Natural killer cell treated with Interleukin-12 subunit alpha and Interleukin-12 subunit beta and Interleukin-15 and Interleukin-18, amount 100 ng/mL, for 72 hours (primary cell): ENCODE data around the gene MT1HL1. TPM values are rescaled to one million over a fixed set of nuclear protein-coding genes. Genes with fewer than 3 reads are reported as not detected.
"Not testable (repeated sequence)": the region's sequence is repeated elsewhere in the genome, so short reads cannot be mapped to it uniquely, and the experiment has no call there.

Experiments used
- ATAC-seq, 2 donors: fragments of 150-1000 bp; cut with Tn5 transposase in 1 of 2; sonication (Bioruptor Pico), chemical (Tn5 transposase) in 1 of 2; 2 replicates each; pipeline ENCODE4 v1.10.0; 2021
- DNase-seq: peaks from one replicate; pipeline ENCODE4 v3.0.0; 2022; ENCODE audit warnings: low spot score
- H3K27ac Mint-ChIP-seq, 2 donors: 1 replicate in 1 of 2; 2 replicates in 1 of 2; pipeline ENCODE4 v1.8.0; 2022; ENCODE audit warnings: mixed read lengths in 2 of 2, mild to moderate bottlenecking in 1 of 2, moderate library complexity in 1 of 2
- H3K27me3 Mint-ChIP-seq, 2 donors: 1 replicate in 1 of 2; 2 replicates in 1 of 2; pipeline ENCODE4 v1.8.0; 2022; ENCODE audit warnings: mixed read lengths in 2 of 2
- H3K36me3 Mint-ChIP-seq: one replicate; pipeline ENCODE4 v1.8.0; 2022; ENCODE audit warnings: mixed read lengths
- H3K4me1 Mint-ChIP-seq, 2 donors: 1 replicate in 1 of 2; 2 replicates in 1 of 2; pipeline ENCODE4 v1.8.0; 2022; ENCODE audit warnings: low read depth in 2 of 2, mixed read lengths in 2 of 2, mild to moderate bottlenecking in 1 of 2
- H3K4me3 Mint-ChIP-seq: one replicate; pipeline ENCODE4 v1.8.0; 2022; ENCODE audit warnings: mixed read lengths
- H3K9me3 Mint-ChIP-seq: 2 replicates; pipeline ENCODE4 v1.8.0; 2022; ENCODE audit warnings: mixed read lengths
- total RNA-seq, 2 donors: library from RNA; stranded (reverse); gene quantifications; one replicate each; pipeline ENCODE4 v1.2.3, GENCODE V29; 2022

MT1HL1 gene
- total RNA-seq, 2 donors from 2014 or later: not detected

DNA sequence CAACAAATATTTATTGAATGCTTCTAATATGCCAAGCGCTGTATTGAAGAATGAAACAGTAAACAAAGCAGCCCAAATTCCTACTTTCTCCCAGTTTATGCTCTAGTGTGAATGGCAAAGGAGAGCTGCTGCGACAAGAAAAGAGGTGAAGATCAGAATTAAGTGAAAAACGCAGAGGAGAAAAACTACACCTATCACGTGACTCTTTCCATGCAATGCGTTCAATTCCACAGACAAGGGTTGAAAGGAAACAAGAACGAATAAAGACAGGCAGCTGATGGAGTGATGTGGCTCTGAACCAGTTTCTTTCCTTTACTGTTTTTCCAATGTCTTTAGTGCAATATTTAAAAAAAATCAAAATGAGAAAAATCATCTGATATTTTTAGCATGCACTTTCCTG, 23.6 kb downstream of the MT1HL1 start:
- no peaks in the 10 kb centered on the region for H3K4me1 Mint-ChIP-seq
- no peaks in the 10 kb centered on the region for H3K36me3 Mint-ChIP-seq
- no peak for ATAC-seq

DNA sequence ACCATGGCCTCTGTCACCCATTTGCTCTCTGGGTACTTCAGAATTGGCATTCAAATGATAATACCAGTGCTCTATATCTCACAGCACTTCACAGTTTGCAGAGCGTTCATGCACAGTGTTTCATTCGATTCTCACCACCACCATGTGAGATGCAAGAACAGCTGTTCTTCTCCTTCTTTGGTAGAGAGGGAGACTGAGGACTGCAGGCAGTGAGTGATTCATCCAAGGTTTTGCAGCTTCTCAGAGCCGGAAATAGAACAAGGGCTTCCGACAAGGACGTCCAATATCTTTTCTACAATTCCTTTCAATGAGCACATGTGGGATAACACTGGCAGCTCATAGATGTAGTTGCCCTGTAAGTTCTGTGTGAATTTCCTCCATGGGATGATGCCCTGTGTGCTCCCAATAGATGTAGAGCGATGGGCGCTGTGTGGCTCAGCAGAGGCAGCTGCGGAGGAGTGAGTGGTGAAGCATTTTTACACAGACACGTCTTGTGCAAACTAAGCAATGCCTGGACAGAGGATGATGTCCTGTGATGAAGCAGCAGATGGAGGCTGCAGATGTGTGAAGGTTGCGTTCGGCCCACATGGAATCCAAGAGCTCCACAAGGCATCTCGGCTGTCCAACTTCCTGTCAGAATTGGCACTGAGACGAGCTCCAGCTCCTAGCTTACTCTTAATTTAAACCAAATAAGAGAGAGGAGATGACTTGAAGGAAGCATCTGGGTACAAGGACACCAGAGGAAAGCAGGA, 24.9 kb downstream of the MT1HL1 start:
- no peak for ATAC-seq
- Mint-ChIP-seq H3K27ac (no peak overlapping the region), H3K4me1 (no peaks in the 10 kb centered on the region), H3K27me3 (peaks cover 0 to 7% of the 10 kb centered on the region in 2 donors), H3K9me3 (peaks cover 3% of the 10 kb centered on the region), H3K4me3 (no peak overlapping the region), H3K36me3 (no peaks in the 10 kb centered on the region)
- no peak for DNase-seq

More for the DNA sequence above, 23.6 kb downstream of the MT1HL1 start:
- H3K27me3 Mint-ChIP-seq: peaks cover 0 to 7% of the 10 kb centered on the region in 2 donors
- no peak overlapping the region for H3K27ac Mint-ChIP-seq
- no peak for DNase-seq
- no peak overlapping the region for H3K4me3 Mint-ChIP-seq
- H3K9me3 Mint-ChIP-seq: peaks cover 3% of the 10 kb centered on the region

DNA sequence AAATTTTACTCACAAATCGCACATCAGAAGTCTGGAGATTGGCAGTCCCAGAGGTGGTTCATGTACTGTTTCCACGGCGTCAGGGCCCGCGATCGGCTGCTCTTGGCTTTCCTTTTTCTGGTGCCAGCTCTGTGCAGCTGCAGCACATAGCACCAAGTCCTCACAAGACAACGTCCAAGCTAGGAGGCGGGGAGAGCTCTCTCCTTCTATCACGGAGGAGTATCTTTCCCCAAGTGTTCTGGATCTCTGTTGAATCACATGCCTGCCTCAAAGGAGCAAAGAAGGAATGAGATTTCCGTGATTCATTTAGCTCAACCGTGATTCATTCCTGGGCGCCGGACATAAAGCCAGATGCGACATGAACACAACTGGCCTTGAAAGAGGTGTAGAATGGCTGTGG, 25.5 kb downstream of the MT1HL1 start:
- no peaks in the 10 kb centered on the region for H3K4me1 Mint-ChIP-seq
- peaks cover 3% of the 10 kb centered on the region for H3K9me3 Mint-ChIP-seq
- DNase-seq (no peak), ATAC-seq (no peak)
- H3K27ac Mint-ChIP-seq: no peak overlapping the region
- H3K36me3 Mint-ChIP-seq: no peaks in the 10 kb centered on the region
- H3K27me3 Mint-ChIP-seq: peaks cover 0 to 7% of the 10 kb centered on the region in 2 donors
- H3K4me3 Mint-ChIP-seq: no peak overlapping the region

DNA sequence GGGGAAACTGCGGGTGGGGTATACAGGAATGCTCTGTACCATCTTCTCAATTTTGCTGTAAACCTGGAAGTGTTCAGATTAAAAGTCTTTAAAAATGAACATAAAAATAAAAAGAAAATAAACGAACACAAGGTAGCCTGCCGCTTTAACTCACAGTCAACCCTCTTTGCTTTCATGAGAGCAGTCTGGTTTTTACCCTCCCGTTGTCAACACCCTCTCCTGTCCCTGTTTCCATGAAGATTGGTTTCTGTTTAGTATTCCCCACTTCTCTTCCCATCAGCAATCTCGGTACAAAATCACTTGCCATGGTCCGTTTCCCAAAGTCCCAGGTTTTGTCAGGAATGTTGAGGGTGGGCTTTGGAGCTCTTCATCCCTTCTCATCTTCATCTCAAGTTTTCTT, 28.8 kb downstream of the MT1HL1 start:
- no peak for DNase-seq
- Mint-ChIP-seq H3K27ac (no peak overlapping the region), H3K4me1 (no peaks in the 10 kb centered on the region), H3K9me3 (peaks cover 3% of the 10 kb centered on the region), H3K27me3 (peaks cover 2 to 15% of the 10 kb centered on the region in 2 donors), H3K4me3 (no peak overlapping the region), H3K36me3 (no peaks in the 10 kb centered on the region)
- no peak for ATAC-seq

DNA sequence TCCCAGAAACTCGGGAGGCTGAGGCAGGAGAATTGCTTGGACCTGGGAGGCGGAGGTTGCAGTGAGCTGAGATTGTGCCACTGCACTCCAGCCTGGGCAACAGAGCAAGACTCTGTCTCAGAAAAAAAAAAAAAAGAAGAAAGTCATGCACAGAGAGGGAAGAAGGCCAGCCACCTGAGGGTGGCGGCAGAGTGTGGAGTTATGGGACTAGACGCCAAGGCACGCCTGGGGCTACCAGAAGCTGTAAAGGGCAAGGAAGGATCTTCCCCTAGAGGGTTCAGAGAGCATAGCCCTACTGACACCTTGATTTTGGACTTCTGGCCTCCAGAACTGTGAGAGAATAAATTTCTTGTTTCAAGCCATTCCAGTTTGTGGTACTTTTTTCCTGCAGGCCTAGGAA, 30.2 kb downstream of the MT1HL1 start:
- H3K27me3 Mint-ChIP-seq: peaks cover 2 to 15% of the 10 kb centered on the region in 2 donors
- not testable (repeated sequence) for H3K4me3 Mint-ChIP-seq, H3K27ac Mint-ChIP-seq, H3K36me3 Mint-ChIP-seq, H3K9me3 Mint-ChIP-seq, ATAC-seq, H3K4me1 Mint-ChIP-seq, DNase-seq

DNA sequence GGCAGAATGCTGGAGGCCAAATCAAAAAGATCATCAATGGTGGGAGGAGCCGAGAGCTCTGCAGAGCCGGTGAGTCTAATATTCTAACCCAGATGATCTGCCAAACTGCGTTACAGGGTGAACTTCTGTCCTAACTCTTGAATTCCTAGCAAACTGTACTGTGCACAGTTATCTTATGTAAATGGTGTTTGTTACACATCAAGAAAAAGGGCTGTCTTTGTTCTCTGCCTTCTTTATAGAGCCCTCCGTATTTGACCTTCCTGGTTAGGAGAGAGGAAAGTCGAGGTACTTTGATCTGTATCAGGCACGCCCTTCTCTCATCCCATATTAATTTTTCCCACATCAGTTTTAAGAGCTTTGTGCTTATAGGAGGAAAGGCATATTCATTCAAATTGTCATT, 37.6 kb downstream of the MT1HL1 start:
- Mint-ChIP-seq H3K4me1 (no peaks in the 10 kb centered on the region), H3K27ac (no peak overlapping the region), H3K4me3 (no peak overlapping the region), H3K36me3 (no peaks in the 10 kb centered on the region), H3K9me3 (peaks cover 3% of the 10 kb centered on the region), H3K27me3 (peaks cover 9 to 10% of the 10 kb centered on the region in 2 donors)
- DNase-seq: no peak
- ATAC-seq: no peak

DNA sequence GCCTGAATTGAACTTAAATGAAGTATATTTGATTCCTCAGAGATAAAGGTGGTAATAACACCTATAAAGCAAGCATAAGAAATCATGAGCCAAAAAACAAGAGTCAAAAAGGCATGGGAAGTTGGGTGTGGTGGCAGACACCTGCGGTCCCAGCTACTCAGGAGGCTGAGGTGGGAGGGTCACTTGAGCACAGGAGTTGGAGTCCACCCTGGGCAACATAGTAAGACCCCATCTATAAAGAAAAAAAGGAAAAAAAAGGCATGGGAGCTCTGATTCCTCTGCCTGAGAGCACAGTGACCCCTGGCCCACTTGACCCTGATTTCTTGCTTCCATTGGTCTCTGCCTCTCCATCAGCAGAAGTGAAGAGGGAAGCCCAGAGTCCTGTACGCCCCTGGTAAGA, 40.3 kb downstream of the MT1HL1 start:
- no peaks in the 10 kb centered on the region for H3K4me1 Mint-ChIP-seq
- H3K9me3 Mint-ChIP-seq: peaks cover 3% of the 10 kb centered on the region
- peaks cover 10 to 11% of the 10 kb centered on the region in 2 donors for H3K27me3 Mint-ChIP-seq
- H3K4me3 Mint-ChIP-seq: no peak overlapping the region
- DNase-seq: no peak
- no peak for ATAC-seq
- H3K27ac Mint-ChIP-seq: no peak overlapping the region
- no peaks in the 10 kb centered on the region for H3K36me3 Mint-ChIP-seq

DNA sequence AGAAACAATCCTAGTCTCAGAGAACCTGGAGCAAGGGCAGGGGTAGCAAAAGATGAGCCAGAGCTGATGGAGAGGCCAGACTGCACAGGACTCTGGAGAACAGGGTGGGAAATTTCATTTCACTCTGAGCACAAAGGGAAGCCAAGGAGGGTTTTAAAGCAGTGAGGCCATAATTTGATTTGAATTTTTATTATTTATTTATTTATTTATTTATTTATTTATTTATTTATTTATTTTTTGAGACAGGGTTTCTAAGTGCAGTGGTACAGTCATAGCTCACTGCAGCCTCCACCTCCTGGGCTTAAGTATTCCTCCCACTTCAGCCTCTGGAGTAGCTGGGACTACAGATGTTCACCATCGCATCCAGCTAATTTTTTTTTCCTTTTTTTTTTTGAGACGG, 45.1 kb downstream of the MT1HL1 start:
- H3K4me3 Mint-ChIP-seq: no peak overlapping the region
- H3K4me1 Mint-ChIP-seq: no peaks in the 10 kb centered on the region
- H3K9me3 Mint-ChIP-seq: no peaks in the 10 kb centered on the region
- DNase-seq (no peak), ATAC-seq (no peak)
- H3K27me3 Mint-ChIP-seq: peaks cover 4 to 10% of the 10 kb centered on the region in 2 donors
- no peak overlapping the region for H3K27ac Mint-ChIP-seq
- H3K36me3 Mint-ChIP-seq: no peaks in the 10 kb centered on the region

DNA sequence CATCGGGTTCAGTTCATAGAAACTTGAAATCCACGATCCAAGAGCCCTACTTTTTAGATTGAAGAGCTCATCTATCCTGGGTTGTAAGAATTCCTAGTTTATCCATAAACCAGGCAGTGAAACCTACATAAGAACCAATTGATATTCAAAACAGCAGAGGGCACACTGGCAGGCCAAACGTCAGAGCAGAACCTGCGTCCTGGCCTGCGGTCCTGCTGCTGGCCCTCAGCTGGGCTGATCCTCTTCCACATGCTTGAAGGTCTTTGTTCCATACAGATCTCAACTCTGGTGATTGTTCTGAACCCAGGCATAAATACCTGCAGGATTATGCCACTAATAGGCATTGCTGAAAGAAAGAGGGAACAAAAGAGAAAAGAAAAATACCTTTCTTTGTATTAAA, 47.0 kb downstream of the MT1HL1 start:
- H3K27ac Mint-ChIP-seq: no peak overlapping the region
- H3K9me3 Mint-ChIP-seq: no peaks in the 10 kb centered on the region
- no peak for ATAC-seq
- H3K36me3 Mint-ChIP-seq: no peaks in the 10 kb centered on the region
- H3K4me1 Mint-ChIP-seq: no peaks in the 10 kb centered on the region
- no peak overlapping the region for H3K4me3 Mint-ChIP-seq
- no peak for DNase-seq
- H3K27me3 Mint-ChIP-seq: peaks cover 4 to 15% of the 10 kb centered on the region in 2 donors

Other genes with a start within 250 kb of the MT1HL1 start
- 10 to 100 TPM; 36.3 to 47.1 TPM for gene MTR, start 209.1 kb downstream of the MT1HL1 start, total RNA-seq
- gene RYR2, start 37.7 kb upstream of the MT1HL1 start, total RNA-seq: under 1 TPM in 1 of 2 donors, not detected in 1; 0.05 TPM